ENCODE data around the gene TMPRSS2.

GRCh38 chr21:41488080-41488479 is 19.9 kb downstream of the TMPRSS2 start:
- TF ChIP-seq CTCF (IDR thresholded peaks at IDR 0.05; ENCODE audit: low read length) (no peak), EZH2 (optimal IDR thresholded peaks at IDR 0.05; ENCODE audit: low read depth, low read length) (no peak)

All from MM.1S (cell line).